NCI-H345 treated with DMSO at 0.1 percent for 48 hours (cell line): ENCODE measurements around the gene VAV3.
A peak's percentile ranks its signal among the peaks of the same experiment; 100 is the strongest.
"Not testable (repeated sequence)": the region's sequence is repeated elsewhere in the genome, so short reads cannot be mapped to it uniquely, and the experiment has no call there.

ENCODE experiments used
- DNase-seq: peaks from one replicate; lab custom pipeline; 2025; ENCODE audit not compliant: unreplicated experiment; lab: John Stamatoyannopoulos, UW

Gene VAV3

GRCh38 chr1:107762751-107763390, 202.1 kb downstream of the VAV3 start:
- no peak for DNase-seq

GRCh38 chr1:107760065-107760464, 204.9 kb downstream of the VAV3 start:
- DNase-seq: no peak

GRCh38 chr1:107750364-107750959, 214.5 kb downstream of the VAV3 start:
- peak; percentile 63 for DNase-seq

GRCh38 chr1:107748531-107748930, 216.4 kb downstream of the VAV3 start:
- no peak for DNase-seq

GRCh38 chr1:107741242-107741641, 223.7 kb downstream of the VAV3 start:
- DNase-seq: no peak

GRCh38 chr1:107740579-107740978, 224.4 kb downstream of the VAV3 start:
- no peak for DNase-seq

- DNase-seq: no peak
Observed at GRCh38 chr1:107739651-107740050, 225.3 kb downstream of the VAV3 start.

- no peak for DNase-seq
Observed at GRCh38 chr1:107739201-107739600, 225.8 kb downstream of the VAV3 start.

GRCh38 chr1:107733401-107733800, 231.6 kb downstream of the VAV3 start:
- not testable (repeated sequence) for DNase-seq

GRCh38 chr1:107727866-107728265, 237.1 kb downstream of the VAV3 start:
- no peak for DNase-seq

GRCh38 chr1:107726860-107727259, 238.1 kb downstream of the VAV3 start:
- no peak for DNase-seq

- DNase-seq: no peak
Observed at GRCh38 chr1:107724648-107725047, 240.3 kb downstream of the VAV3 start.

GRCh38 chr1:107720210-107720609, 244.8 kb downstream of the VAV3 start:
- DNase-seq: not testable (repeated sequence)

- no peak for DNase-seq
Observed at GRCh38 chr1:107710005-107710404, 255.0 kb downstream of the VAV3 start.

- no peak for DNase-seq
Observed at GRCh38 chr1:107707111-107707510, 257.9 kb downstream of the VAV3 start.

GRCh38 chr1:107706182-107706581, 258.8 kb downstream of the VAV3 start:
- DNase-seq: no peak

- DNase-seq: no peak
Observed at GRCh38 chr1:107704911-107705310, 260.1 kb downstream of the VAV3 start.

GRCh38 chr1:107702946-107703571, 261.9 kb downstream of the VAV3 start:
- DNase-seq: no peak

GRCh38 chr1:107700651-107701050, 264.3 kb downstream of the VAV3 start:
- not testable (repeated sequence) for DNase-seq

- no peak for DNase-seq
Observed at GRCh38 chr1:107698161-107698560, 266.8 kb downstream of the VAV3 start.

- no peak for DNase-seq
Observed at GRCh38 chr1:107695341-107695740, 269.6 kb downstream of the VAV3 start.

GRCh38 chr1:107692580-107693345, 272.2 kb downstream of the VAV3 start:
- DNase-seq: no peak
